Activated CD8-positive, alpha-beta memory T cell treated with anti-CD3 and anti-CD28 coated beads, Interleukin-2, amount 10 ng/mL, durations not matched to agents 7 days and 5 days (primary cell): Measurements from ENCODE around the gene EID2. TPM values are rescaled to one million over a fixed set of nuclear protein-coding genes. Genes with fewer than 3 reads are reported as not detected.
A peak's percentile ranks its signal among the peaks of the same experiment; 100 is the strongest.

Experiments used
- ATAC-seq: fragments of 150-1000 bp; cut with Tn5 transposase; one replicate; pipeline ENCODE4 v1.10.0; 2021; ENCODE audit warnings: moderate library complexity
- CTCF ChIA-PET: fragments of 350-600 bp; sonication (Branson Sonifier 250); formaldehyde crosslinking; loops from one replicate; lab custom pipeline; 2021; ENCODE audit warnings: antibody characterized with exemption; lab: Charles Lee
- DNase-seq: peaks from one replicate; pipeline ENCODE4 v3.0.0-alpha.2; 2020
- H3K27ac Mint-ChIP-seq: one replicate; pipeline ENCODE4 v1.8.0; 2021; ENCODE audit warnings: mild to moderate bottlenecking, mixed read lengths
- H3K27me3 Mint-ChIP-seq: one replicate; pipeline ENCODE4 v1.8.0; 2021; ENCODE audit warnings: mixed read lengths
- H3K36me3 Mint-ChIP-seq: one replicate; pipeline ENCODE4 v1.8.0; 2021; ENCODE audit warnings: mild to moderate bottlenecking, mixed read lengths
- H3K4me1 Mint-ChIP-seq: one replicate; pipeline ENCODE4 v1.8.0; 2021; ENCODE audit warnings: mixed read lengths
- H3K4me3 Mint-ChIP-seq: one replicate; pipeline ENCODE4 v1.8.0; 2021; ENCODE audit warnings: mild to moderate bottlenecking, moderate library complexity, mixed read lengths
- H3K9me3 Mint-ChIP-seq: one replicate; pipeline ENCODE4 v1.8.0; 2022; ENCODE audit warnings: low read depth, mixed read lengths
- total RNA-seq, 2 experiments: library from RNA; stranded (reverse); gene quantifications; one replicate each; pipeline ENCODE4 v1.2.3, GENCODE V29; 2021

The EID2 gene
- total RNA-seq, 2 experiments from 2014 or later: 15.1 to 16.3 TPM

- no peak overlapping the region for H3K27ac Mint-ChIP-seq
- H3K9me3 Mint-ChIP-seq: no peaks in the 10 kb centered on the region
- no peak for DNase-seq
- peaks cover 17% of the 10 kb centered on the region for H3K4me1 Mint-ChIP-seq
- peaks cover 58% of the 10 kb centered on the region for H3K27me3 Mint-ChIP-seq
- CTCF ChIA-PET: interaction anchor here (0.7 to 2.7 kb wide), 4 partner anchors 9 to 284 kb away, joined by 3 to 11 read pairs (median 4); partner anchors contain the start of gene EID2B
- H3K36me3 Mint-ChIP-seq: no peaks in the 10 kb centered on the region
- no peak overlapping the region for H3K4me3 Mint-ChIP-seq
- no peak for ATAC-seq
These were observed 31.3 kb downstream of the EID2 start for GRCh38 chr19:39508629-39509028.

GRCh38 chr19:39507715-39508364 lies 32.1 kb downstream of the EID2 start:
- no peak for ATAC-seq
- Mint-ChIP-seq H3K36me3 (no peaks in the 10 kb centered on the region), H3K4me3 (peak overlapping the region; percentile 74), H3K4me1 (peaks cover 22% of the 10 kb centered on the region), H3K27me3 (peaks cover 58% of the 10 kb centered on the region), H3K27ac (no peak overlapping the region), H3K9me3 (no peaks in the 10 kb centered on the region)
- CTCF ChIA-PET: interaction anchor here (1.0 to 2.7 kb wide), 3 partner anchors 10 to 29 kb away, joined by 3 to 11 read pairs (median 6); partner anchors contain the start of genes DLL3 and EID2B
- no peak for DNase-seq

- Mint-ChIP-seq H3K27ac (no peak overlapping the region), H3K4me3 (peak overlapping the region; percentile 74), H3K36me3 (no peaks in the 10 kb centered on the region), H3K4me1 (peaks cover 22% of the 10 kb centered on the region), H3K27me3 (peaks cover 54% of the 10 kb centered on the region), H3K9me3 (no peaks in the 10 kb centered on the region)
- CTCF ChIA-PET: interaction anchor here (1.7 to 2.7 kb wide), 2 partner anchors 9 to 26 kb away, joined by 6 to 11 read pairs; partner anchors contain the start of genes DLL3 and EID2B
- ATAC-seq (peak; percentile 71), DNase-seq (peak; percentile 64)
These were observed 32.8 kb downstream of the EID2 start for GRCh38 chr19:39506944-39507714.

- Mint-ChIP-seq H3K4me3 (peak overlapping the region; percentile 1), H3K9me3 (no peaks in the 10 kb centered on the region), H3K27me3 (peaks cover 54% of the 10 kb centered on the region), H3K4me1 (peaks cover 22% of the 10 kb centered on the region), H3K27ac (no peak overlapping the region), H3K36me3 (no peaks in the 10 kb centered on the region)
- no peak for DNase-seq
- CTCF ChIA-PET: interaction anchor here (2.7 kb wide), 1 partner anchor 26 kb away, joined by 11 read pairs; the partner anchor contains the start of gene EID2B
- ATAC-seq: no peak
These were observed 33.4 kb downstream of the EID2 start for GRCh38 chr19:39506598-39506943.

- Mint-ChIP-seq H3K36me3 (no peaks in the 10 kb centered on the region), H3K27me3 (peaks cover 68% of the 10 kb centered on the region), H3K9me3 (no peaks in the 10 kb centered on the region), H3K4me1 (peaks cover 30% of the 10 kb centered on the region), H3K4me3 (no peak overlapping the region), H3K27ac (no peak overlapping the region)
- DNase-seq: peak; percentile 76
- CTCF ChIA-PET: interaction anchor here (0.5 to 2.2 kb wide), 19 partner anchors 8 to 176 kb away, joined by 3 to 22 read pairs (median 5); partner anchors contain the start of genes EID2, EID2B, RPS16 and SELENOV
- ATAC-seq: peak; percentile 71
These were observed 37.1 kb downstream of the EID2 start for GRCh38 chr19:39502640-39503417.

GRCh38 chr19:39501340-39501739 lies 38.6 kb downstream of the EID2 start:
- Mint-ChIP-seq H3K9me3 (no peaks in the 10 kb centered on the region), H3K4me1 (peaks cover 21% of the 10 kb centered on the region), H3K4me3 (no peak overlapping the region), H3K27ac (no peak overlapping the region), H3K27me3 (peaks cover 69% of the 10 kb centered on the region), H3K36me3 (no peaks in the 10 kb centered on the region)
- no peak for DNase-seq
- CTCF ChIA-PET: interaction anchor here (1.3 to 1.5 kb wide), 3 partner anchors 10 to 27 kb away, joined by 4 to 5 read pairs (median 5); no protein-coding TSS in a partner anchor
- ATAC-seq: no peak

GRCh38 chr19:39500543-39500942 lies 39.4 kb downstream of the EID2 start:
- Mint-ChIP-seq H3K9me3 (no peaks in the 10 kb centered on the region), H3K4me1 (peaks cover 19% of the 10 kb centered on the region), H3K4me3 (no peak overlapping the region), H3K36me3 (no peaks in the 10 kb centered on the region), H3K27ac (no peak overlapping the region), H3K27me3 (peaks cover 71% of the 10 kb centered on the region)
- DNase-seq (no peak), ATAC-seq (no peak)
- CTCF ChIA-PET: interaction anchor here (0.9 to 1.4 kb wide), 3 partner anchors 9 to 65 kb away, joined by 4 to 5 read pairs (median 4); partner anchors contain the start of gene RPS16

- peaks cover 18% of the 10 kb centered on the region for H3K4me1 Mint-ChIP-seq
- CTCF ChIA-PET: interaction anchor here (1.2 to 1.4 kb wide), 3 partner anchors 8 to 35 kb away, joined by 3 to 6 read pairs (median 5); no protein-coding TSS in a partner anchor
- H3K4me3 Mint-ChIP-seq: no peak overlapping the region
- DNase-seq: no peak
- no peaks in the 10 kb centered on the region for H3K36me3 Mint-ChIP-seq
- H3K9me3 Mint-ChIP-seq: no peaks in the 10 kb centered on the region
- peaks cover 68% of the 10 kb centered on the region for H3K27me3 Mint-ChIP-seq
- no peak for ATAC-seq
- no peak overlapping the region for H3K27ac Mint-ChIP-seq
These were observed 40.0 kb downstream of the EID2 start for GRCh38 chr19:39499932-39500331.

GRCh38 chr19:39498798-39499642 lies 40.9 kb downstream of the EID2 start, which contains the start of gene DLL3:
Gene DLL3 (plus strand): TSS chr19:39498947. CDS start chr19:39498975, 28 bp downstream.
- Mint-ChIP-seq H3K27ac (no peak within 1 kb of the TSS), H3K4me3 (peak within 1 kb of the TSS; percentile 34), H3K27me3 (peaks cover 59% of the 10 kb centered on the region), H3K4me1 (peaks cover 18% of the 10 kb centered on the region), H3K36me3 (no peaks in the 10 kb centered on the region), H3K9me3 (no peaks in the 10 kb centered on the region)
- no peak for ATAC-seq
- CTCF ChIA-PET: interaction anchor here (1.1 to 1.7 kb wide), 6 partner anchors 9 to 58 kb away, joined by 3 to 6 read pairs (median 4); no protein-coding TSS in a partner anchor
- DNase-seq: no peak

- Mint-ChIP-seq H3K36me3 (no peaks in the 10 kb centered on the region), H3K27me3 (peaks cover 52% of the 10 kb centered on the region), H3K27ac (no peak overlapping the region), H3K9me3 (no peaks in the 10 kb centered on the region), H3K4me3 (peak overlapping the region; percentile 34), H3K4me1 (peaks cover 17% of the 10 kb centered on the region)
- DNase-seq (peak; percentile 43), ATAC-seq (peak; percentile 28)
- CTCF ChIA-PET: interaction anchor here (1.0 to 3.5 kb wide), 9 partner anchors 9 to 58 kb away, joined by 3 to 10 read pairs (median 5); partner anchors contain the start of gene EID2B
These were observed 41.8 kb downstream of the EID2 start for GRCh38 chr19:39497996-39498797.

GRCh38 chr19:39497701-39497995 lies 42.3 kb downstream of the EID2 start:
- no peak overlapping the region for H3K27ac Mint-ChIP-seq
- peaks cover 49% of the 10 kb centered on the region for H3K27me3 Mint-ChIP-seq
- H3K4me1 Mint-ChIP-seq: peaks cover 13% of the 10 kb centered on the region
- CTCF ChIA-PET: interaction anchor here (1.0 to 3.5 kb wide), 8 partner anchors 10 to 57 kb away, joined by 3 to 10 read pairs (median 5); partner anchors contain the start of gene EID2B
- H3K36me3 Mint-ChIP-seq: no peaks in the 10 kb centered on the region
- ATAC-seq (no peak), DNase-seq (no peak)
- H3K4me3 Mint-ChIP-seq: no peak overlapping the region
- H3K9me3 Mint-ChIP-seq: no peaks in the 10 kb centered on the region
